Subcutaneous abdominal adipose tissue (tissue), 5 donors: ENCODE results near the gene FARS2.

Experiments used
- H3K27ac ChIP-seq: one replicate; pipeline ENCODE4 v1.7.0; 2013; ENCODE audit warnings: low read depth, mild to moderate bottlenecking, inconsistent platforms, low read length, moderate library complexity
- H3K27me3 ChIP-seq, 5 donors: one replicate each; pipeline ENCODE4 v1.7.0; 2013; ENCODE audit warnings: low read length in 5 of 5, inconsistent platforms in 1 of 5; ENCODE audit not compliant: control insufficient read depth in 5 of 5, insufficient read depth in 4 of 5
- H3K36me3 ChIP-seq, 5 donors: one replicate each; pipeline ENCODE4 v1.7.0; 2013; ENCODE audit warnings: low read length in 5 of 5; ENCODE audit not compliant: control insufficient read depth in 5 of 5, insufficient read depth in 5 of 5
- H3K4me1 ChIP-seq, 5 donors: one replicate each; pipeline ENCODE4 v1.7.0; 2013; ENCODE audit warnings: low read length in 5 of 5, mild to moderate bottlenecking in 3 of 5, moderate library complexity in 1 of 5; ENCODE audit not compliant: control insufficient read depth in 5 of 5, insufficient read depth in 5 of 5
- H3K4me3 ChIP-seq, 5 donors: one replicate each; pipeline ENCODE4 v1.7.0; 2013; ENCODE audit warnings: low read length in 5 of 5, low read depth in 1 of 5
- H3K9ac ChIP-seq, 5 donors: one replicate each; pipeline ENCODE4 v1.7.0; 2013; ENCODE audit warnings: low read length in 5 of 5, mild to moderate bottlenecking in 4 of 5, moderate library complexity in 3 of 5
- H3K9me3 ChIP-seq, 5 donors: one replicate each; pipeline ENCODE4 v1.7.0; 2013; ENCODE audit warnings: low read length in 5 of 5; ENCODE audit not compliant: control insufficient read depth in 5 of 5
- donor health status: healthy.
- donor health status: healthy.
- donor health status: healthy.
- donor health status: healthy.
- donor health status: healthy.

The FARS2 gene

DNA sequence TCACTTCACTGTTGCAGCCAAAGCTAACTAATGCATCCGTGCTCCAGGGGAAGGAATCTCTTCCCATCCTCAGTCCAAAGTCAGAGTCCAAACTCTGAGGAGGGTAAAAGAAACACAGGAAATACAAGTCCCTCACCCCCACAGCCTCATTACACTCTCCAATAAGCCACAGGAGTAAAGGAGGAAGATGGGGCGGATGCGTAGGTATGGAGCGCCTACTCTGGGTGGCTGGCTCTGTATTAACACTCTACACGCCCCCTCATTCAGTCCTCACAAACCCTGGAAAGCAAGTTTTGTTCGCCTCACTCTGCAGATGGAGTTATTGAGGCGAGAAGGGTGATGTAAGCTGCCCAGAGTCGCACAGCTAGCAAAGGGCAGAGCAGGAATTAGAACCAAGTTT is 502.6 kb downstream of the FARS2 start:
- peaks cover 0 to 2% (median 0%) of the 10 kb centered on the region in 5 donors for H3K4me1 ChIP-seq
- no peak overlapping the region for H3K27ac ChIP-seq
- H3K27me3 ChIP-seq: no peaks in the 10 kb centered on the region
- no peak overlapping the region for H3K9ac ChIP-seq
- no peak overlapping the region for H3K4me3 ChIP-seq
- no peaks in the 10 kb centered on the region for H3K36me3 ChIP-seq
- H3K9me3 ChIP-seq: peaks cover 0 to 4% (median 0%) of the 10 kb centered on the region in 5 donors

DNA sequence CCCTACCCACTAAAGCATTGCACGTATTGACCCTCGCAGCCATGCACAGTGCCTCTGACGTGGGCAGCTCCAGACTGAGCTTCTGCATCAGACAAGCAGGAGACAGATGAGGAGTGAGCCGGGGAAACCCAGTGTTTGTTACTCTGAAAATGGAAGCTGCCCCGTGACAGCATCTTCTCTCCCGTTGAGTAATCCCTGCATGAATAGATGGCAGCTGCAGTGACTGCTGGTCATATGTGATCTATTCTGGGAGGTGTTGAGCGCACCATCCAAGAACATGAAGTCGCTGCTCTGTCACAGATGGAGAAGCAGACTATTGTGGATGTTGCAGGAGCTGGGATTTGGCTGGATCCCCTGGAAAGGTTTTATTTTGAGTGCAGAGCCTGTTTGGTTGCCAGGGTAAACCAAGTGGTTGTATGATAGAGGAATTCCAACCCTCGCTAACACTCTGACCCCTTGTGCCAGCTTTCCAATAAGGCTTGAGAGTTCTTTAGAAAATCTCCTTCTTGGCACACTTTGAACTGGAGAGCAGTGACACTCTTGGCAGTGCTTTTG is 503.2 kb downstream of the FARS2 start:
- Histone ChIP-seq H3K9me3 (peaks cover 0 to 4% (median 0%) of the 10 kb centered on the region in 5 donors), H3K27me3 (no peaks in the 10 kb centered on the region), H3K36me3 (no peaks in the 10 kb centered on the region), H3K27ac (no peak overlapping the region), H3K4me3 (no peak overlapping the region), H3K9ac (no peak overlapping the region), H3K4me1 (peaks cover 0 to 2% (median 0%) of the 10 kb centered on the region in 5 donors)

DNA sequence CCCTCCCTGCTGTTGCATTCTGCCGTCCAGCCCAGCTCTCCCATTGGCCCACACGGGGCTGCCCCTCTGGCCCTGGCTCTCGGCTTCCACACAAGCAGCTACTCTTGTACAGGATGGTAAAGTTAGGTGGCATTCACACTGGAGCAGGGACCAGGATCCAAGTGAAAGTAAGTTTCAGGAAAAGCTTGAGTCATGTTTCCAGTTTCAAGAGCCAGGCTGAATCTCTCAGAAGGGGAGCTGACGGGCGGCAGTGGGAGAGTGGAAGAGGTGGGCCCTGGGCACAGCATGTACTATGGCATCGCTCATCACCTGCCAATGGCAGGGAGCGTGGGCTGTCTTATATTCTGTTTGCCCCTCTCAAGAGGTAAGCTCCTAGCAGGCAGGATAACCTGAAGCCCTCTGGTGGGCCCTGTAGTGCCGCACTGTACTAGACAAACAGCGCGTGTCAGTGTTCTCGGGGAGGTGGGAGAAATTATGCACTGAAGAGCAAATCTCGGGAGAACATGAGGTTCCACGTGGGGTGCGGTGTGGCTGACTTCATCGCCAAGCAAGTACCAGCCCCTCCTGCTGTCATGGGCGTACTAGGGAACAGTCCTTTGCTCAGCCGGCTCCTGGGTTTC is 503.9 kb downstream of the FARS2 start:
- no peaks in the 10 kb centered on the region for H3K36me3 ChIP-seq
- H3K9ac ChIP-seq: no peak overlapping the region
- H3K27ac ChIP-seq: no peak overlapping the region
- H3K27me3 ChIP-seq: no peaks in the 10 kb centered on the region
- no peak overlapping the region for H3K4me3 ChIP-seq
- peaks cover 0 to 4% (median 0%) of the 10 kb centered on the region in 5 donors for H3K9me3 ChIP-seq
- peaks cover 0 to 2% (median 0%) of the 10 kb centered on the region in 5 donors for H3K4me1 ChIP-seq

DNA sequence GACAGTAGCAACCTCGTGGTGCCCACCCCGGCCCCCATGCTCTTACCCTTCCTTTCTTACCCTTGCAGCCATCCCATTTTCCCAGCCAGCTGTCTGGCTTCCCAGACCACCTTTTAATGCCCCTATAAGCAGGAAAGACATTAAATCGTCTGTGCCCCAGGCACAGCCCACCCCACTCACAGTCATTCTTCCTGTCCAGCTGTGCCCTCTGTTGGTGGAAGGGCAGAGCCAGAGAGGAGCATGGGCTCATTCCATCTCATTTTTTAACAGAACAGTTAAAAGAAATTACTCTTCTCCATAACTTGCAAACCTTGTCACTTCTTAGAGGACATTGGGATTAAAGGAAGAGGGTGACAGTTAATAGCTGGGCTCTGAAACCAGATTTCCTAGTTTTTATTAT is 504.9 kb downstream of the FARS2 start:
- H3K4me3 ChIP-seq: no peak overlapping the region
- peaks cover 0 to 2% (median 0%) of the 10 kb centered on the region in 5 donors for H3K36me3 ChIP-seq
- no peak overlapping the region for H3K9ac ChIP-seq
- H3K9me3 ChIP-seq: peaks cover 0 to 4% (median 0%) of the 10 kb centered on the region in 5 donors
- no peaks in the 10 kb centered on the region for H3K27me3 ChIP-seq
- peaks cover 0 to 2% (median 0%) of the 10 kb centered on the region in 5 donors for H3K4me1 ChIP-seq
- H3K27ac ChIP-seq: no peak overlapping the region

DNA sequence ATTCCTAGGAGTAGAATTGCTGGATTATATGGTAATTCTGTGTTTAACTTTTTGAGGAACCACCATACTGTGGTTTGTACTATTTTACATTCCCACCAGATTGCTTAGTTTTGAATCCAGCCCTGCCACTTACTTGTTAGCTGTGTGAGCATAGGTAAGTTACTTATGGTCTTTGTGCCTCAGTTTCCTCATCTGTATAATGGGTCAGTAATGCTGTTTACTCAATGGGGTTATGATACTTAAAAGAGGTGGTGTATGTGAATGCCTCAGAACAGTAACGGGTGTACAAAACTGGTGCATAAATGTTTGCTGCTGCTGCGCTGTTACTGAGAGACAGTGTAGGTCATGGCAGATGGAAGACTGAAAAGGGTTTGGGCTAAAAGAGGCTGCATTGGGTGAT is 506.2 kb downstream of the FARS2 start:
- H3K4me1 ChIP-seq: peaks cover 0 to 1% (median 0%) of the 10 kb centered on the region in 5 donors
- H3K27ac ChIP-seq: no peak overlapping the region
- H3K9me3 ChIP-seq: peaks cover 0 to 4% (median 0%) of the 10 kb centered on the region in 5 donors
- H3K27me3 ChIP-seq: no peaks in the 10 kb centered on the region
- H3K36me3 ChIP-seq: peaks cover 0 to 7% (median under 1%) of the 10 kb centered on the region in 5 donors
- H3K4me3 ChIP-seq: no peak overlapping the region
- no peak overlapping the region for H3K9ac ChIP-seq

DNA sequence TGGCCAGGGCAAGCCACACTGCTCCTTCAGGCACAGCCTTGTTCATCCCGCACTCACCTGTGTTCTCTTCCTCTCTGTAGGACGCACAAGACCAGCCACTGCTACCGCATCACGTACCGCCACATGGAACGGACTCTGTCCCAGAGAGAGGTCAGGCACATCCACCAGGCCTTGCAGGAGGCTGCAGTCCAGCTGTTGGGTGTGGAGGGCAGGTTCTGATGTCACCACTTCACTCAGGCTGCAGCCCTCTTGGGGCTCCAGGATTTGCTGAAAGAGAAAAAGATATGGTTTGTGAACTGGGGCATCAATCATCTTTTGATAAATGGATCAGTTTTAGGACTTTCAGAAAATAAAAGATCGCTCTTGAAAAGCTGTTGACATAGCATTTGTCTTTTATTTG is 509.9 kb downstream of the FARS2 start:
- H3K4me1 ChIP-seq: no peaks in the 10 kb centered on the region
- H3K4me3 ChIP-seq: no peak overlapping the region
- peaks cover 0 to 19% (median 7%) of the 10 kb centered on the region in 5 donors for H3K36me3 ChIP-seq
- no peak overlapping the region for H3K9ac ChIP-seq
- no peaks in the 10 kb centered on the region for H3K27me3 ChIP-seq
- peaks cover 0 to 4% (median 0%) of the 10 kb centered on the region in 5 donors for H3K9me3 ChIP-seq
- H3K27ac ChIP-seq: no peak overlapping the region

DNA sequence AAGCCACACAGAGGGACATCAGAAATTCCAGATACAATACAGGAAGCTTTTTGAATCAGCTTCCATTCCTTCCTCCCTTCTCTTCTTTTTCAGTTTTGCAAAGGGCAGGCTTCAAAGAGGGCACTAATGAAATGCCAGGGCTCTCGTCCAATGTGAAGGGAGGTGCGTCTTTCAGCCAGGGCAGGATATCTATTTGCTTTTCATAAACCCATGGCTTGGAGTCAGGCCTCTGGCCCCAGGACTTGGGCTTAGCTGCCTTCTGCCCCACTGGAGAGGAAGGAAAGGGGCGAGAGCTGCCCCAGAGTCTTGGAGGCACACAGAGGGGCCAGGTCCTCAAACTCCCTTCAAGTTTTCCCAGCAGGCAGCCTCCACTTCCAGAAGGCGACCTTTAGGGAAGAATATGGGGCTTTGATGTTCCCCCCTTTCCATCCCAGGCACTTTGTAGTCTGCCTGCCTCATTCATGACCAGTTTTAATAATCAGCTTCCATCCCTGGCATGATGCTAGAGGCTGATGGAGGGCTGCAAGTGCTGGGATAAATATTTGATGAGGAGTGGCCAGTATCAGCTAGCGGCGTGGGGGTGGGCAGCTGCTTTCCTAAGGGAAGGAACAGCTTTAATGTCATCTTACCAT is 510.6 kb downstream of the FARS2 start:
- Histone ChIP-seq H3K27me3 (no peaks in the 10 kb centered on the region), H3K36me3 (peaks cover 0 to 19% (median 7%) of the 10 kb centered on the region in 5 donors), H3K4me3 (no peak overlapping the region), H3K4me1 (no peaks in the 10 kb centered on the region), H3K27ac (no peak overlapping the region), H3K9me3 (peaks cover 0 to 3% (median 0%) of the 10 kb centered on the region in 5 donors), H3K9ac (no peak overlapping the region)

DNA sequence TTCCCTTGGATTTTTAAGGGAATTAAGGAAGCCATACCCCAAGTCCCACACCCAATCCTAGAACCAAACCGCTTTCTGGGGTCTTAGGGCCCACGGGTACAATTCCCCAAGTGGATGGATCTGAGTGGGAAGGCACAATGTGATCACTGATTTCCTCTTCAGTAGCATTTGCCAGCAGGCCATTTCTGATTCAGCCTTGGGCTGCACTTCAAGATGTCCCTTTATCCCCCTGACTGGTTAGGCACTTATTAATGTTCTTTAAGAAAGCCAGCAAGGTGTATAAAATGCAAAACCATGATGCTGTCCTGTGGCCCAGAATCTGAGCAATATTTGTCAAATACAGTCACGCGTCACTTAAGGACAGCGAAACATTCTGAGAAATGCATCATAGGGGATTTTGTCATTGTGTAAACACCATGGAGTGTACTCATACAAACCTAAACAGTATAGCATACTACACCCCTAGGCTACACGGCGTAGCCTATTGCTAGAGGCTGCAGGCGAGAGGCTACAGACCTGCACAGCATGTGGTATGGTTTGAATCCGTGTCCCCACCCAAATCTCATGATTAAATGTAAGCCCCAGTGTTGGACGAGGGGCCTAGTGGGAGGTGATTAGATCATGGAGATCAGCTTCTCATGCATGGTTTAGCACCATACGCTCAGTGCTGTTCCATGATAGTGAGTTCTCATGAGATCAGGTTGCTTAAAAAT is 511.3 kb downstream of the FARS2 start:
- H3K4me3 ChIP-seq: no peak overlapping the region
- no peaks in the 10 kb centered on the region for H3K27me3 ChIP-seq
- H3K9ac ChIP-seq: no peak overlapping the region
- no peaks in the 10 kb centered on the region for H3K4me1 ChIP-seq
- peaks cover 0 to 3% (median 0%) of the 10 kb centered on the region in 5 donors for H3K9me3 ChIP-seq
- H3K36me3 ChIP-seq: peaks cover 0 to 19% (median 7%) of the 10 kb centered on the region in 5 donors
- no peak overlapping the region for H3K27ac ChIP-seq

DNA sequence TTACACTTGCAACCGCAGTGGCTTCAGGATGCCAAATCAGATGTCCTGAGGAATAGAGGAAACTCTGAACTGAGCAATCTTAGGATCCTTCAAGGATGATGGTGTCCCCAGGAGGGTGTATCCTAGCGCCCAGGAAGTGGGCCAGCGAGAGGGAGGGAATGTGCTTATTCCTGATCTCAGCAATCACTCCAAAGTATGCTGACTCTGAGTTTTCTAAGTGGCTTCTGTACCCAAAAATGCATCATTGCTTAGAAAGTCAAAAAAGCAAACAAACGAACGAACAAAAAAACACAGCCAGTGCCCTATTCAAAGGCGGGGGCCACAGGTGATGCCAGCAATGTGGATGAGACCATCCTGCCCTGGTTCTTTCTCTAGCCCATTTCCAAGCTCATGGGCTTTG is 514.8 kb downstream of the FARS2 start:
- Histone ChIP-seq H3K27me3 (no peaks in the 10 kb centered on the region), H3K9me3 (no peaks in the 10 kb centered on the region), H3K36me3 (peaks cover 0 to 18% (median 7%) of the 10 kb centered on the region in 5 donors), H3K9ac (no peak overlapping the region), H3K4me3 (no peak overlapping the region), H3K4me1 (peaks cover 0 to 5% (median 4%) of the 10 kb centered on the region in 5 donors), H3K27ac (no peak overlapping the region)
